ENCODE data around the gene COL27A1.

- TF ChIP-seq POLR2AphosphoS5 (IDR thresholded peaks at IDR 0.05) (no peak), POLR2A (IDR thresholded peaks at IDR 0.05) (no peak), CTCF (IDR thresholded peaks at IDR 0.05) (no peak), EP300 (IDR thresholded peaks at IDR 0.05) (no peak)
Measured at GRCh38 chr9:114143234-114143633, 12.1 kb upstream of the COL27A1 start.
